Measurements from ENCODE around the gene PSMC3IP.
"Not testable (repeated sequence)": the region's sequence is repeated elsewhere in the genome, so short reads cannot be mapped to it uniquely, and the experiment has no call there.

PSMC3IP gene

DNA sequence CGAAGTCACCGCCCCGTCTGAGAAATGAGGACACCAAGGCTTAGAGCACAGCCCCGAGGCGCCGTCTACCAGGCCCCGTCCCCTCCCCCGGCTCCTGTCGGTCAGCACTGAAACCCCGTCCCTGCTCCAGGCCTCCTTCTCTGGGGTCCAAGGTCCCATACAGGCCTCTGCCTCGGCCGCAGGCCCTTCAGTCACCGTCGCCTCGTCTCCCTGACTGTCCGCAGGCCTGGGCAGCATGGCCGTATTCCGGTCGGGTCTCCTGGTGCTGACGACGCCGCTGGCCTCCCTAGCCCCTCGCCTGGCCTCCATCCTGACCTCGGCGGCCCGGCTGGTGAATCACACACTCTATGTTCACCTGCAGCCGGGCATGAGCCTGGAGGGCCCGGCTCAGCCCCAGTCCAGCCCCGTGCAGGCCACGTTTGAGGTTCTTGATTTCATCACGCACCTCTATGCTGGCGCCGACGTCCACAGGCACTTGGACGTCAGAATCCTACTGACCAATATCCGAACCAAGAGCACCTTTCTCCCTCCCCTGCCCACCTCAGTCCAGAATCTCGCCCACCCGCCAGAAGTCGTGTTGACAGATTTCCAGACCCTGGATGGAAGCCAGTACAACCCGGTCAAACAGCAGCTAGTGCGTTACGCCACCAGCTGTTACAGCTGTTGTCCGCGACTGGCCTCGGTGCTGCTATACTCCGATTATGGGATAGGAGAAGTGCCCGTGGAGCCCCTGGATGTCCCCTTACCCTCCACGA, 15.0 kb downstream of the PSMC3IP start:
- DNase-seq: peak in 3 of 58 donors; percentile 48 to 69 (median 57)

- DNase-seq: peak; percentile 33 to 96 (median 89)
These were observed 15.6 kb downstream of the PSMC3IP start, which contains the start of gene COASY for GRCh38 chr17:42561897-42562387. TSS of gene COASY (plus strand) at chr17:42562148. CDS start at chr17:42562623, 475 bp downstream.

GRCh38 chr17:42560246-42560645, 17.3 kb downstream of the PSMC3IP start:
- DNase-seq: no peak

DNA sequence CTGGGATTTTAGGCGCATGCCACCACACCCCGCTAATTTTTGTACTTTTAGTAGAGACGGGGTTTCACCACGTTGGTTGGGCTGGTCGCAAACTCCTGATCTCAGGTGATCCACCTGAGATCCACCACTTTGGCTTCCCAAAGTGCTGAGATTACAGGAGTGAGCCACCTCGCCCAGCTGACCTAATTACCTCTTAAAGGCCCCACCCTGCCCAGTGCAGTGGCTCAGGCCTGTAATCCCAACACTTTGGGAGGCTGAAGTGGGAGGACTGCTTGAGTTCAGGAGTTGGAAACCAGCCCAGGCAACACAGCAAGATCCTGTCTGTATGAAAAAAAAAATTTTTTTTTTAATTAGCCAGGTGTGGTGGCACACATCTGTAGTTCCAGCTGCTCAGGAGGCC, 18.5 kb downstream of the PSMC3IP start:
- DNase-seq: no peak

GRCh38 chr17:42555961-42556617, 21.4 kb downstream of the PSMC3IP start:
- DNase-seq: not testable (repeated sequence)

- no peak for DNase-seq
These were observed 22.4 kb downstream of the PSMC3IP start for GRCh38 chr17:42555122-42555622.

- peak in 57 of 58 donors; percentile 27 to 92 (median 78) for DNase-seq
These were observed 23.0 kb downstream of the PSMC3IP start for GRCh38 chr17:42554250-42555121.

GRCh38 chr17:42553866-42554249, 23.7 kb downstream of the PSMC3IP start:
- DNase-seq: no peak

DNA sequence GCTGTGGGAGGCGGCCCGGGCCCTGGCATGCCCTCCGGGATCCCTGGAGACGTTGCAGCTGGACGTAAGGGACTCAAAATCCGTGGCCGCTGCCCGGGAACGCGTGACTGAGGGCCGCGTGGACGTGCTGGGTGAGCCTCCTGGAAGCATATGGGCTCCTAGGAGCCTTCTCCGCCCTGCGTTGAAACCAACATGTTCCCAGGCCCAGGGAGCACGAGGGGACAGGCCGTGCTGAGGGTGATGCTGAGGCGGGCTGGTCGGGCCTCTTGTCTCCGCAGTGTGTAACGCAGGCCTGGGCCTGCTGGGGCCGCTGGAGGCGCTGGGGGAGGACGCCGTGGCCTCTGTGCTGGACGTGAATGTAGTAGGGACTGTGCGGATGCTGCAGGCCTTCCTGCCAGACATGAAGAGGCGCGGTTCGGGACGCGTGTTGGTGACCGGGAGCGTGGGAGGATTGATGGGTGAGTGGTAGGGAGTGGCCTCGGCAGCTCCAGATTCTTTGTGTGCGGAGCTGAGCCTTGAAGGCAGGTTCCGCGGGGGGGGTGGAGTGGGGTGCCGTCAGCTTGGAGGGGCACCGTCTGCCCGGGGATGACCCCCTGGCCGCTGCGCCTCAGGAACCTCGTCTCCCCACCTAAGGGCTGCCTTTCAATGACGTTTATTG, 24.2 kb downstream of the PSMC3IP start:
- no peak for DNase-seq

DNA sequence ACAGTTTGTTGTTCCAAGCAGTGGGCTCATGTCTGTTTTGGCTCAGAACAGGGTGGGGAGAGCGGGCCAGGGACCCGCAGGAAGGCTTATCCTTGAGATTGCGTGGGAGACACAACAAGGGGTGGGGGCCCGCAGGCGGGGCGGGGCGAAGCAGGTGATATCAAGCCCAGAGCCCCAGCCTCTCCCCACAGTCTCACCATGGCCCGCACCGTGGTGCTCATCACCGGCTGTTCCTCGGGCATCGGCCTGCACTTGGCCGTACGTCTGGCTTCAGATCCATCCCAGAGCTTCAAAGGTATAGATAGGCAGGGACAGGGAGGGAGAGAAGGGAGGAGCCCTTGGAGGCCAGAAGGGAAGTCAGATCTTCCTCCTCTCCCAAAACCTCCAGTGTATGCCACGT, 24.8 kb downstream of the PSMC3IP start, which contains the start of gene HSD17B1:
Gene HSD17B1 (plus strand): TSS at position 188 of the 400 bp plus-strand sequence. CDS start 11 bp downstream, at position 199.
- DNase-seq: not testable (repeated sequence)

DNA sequence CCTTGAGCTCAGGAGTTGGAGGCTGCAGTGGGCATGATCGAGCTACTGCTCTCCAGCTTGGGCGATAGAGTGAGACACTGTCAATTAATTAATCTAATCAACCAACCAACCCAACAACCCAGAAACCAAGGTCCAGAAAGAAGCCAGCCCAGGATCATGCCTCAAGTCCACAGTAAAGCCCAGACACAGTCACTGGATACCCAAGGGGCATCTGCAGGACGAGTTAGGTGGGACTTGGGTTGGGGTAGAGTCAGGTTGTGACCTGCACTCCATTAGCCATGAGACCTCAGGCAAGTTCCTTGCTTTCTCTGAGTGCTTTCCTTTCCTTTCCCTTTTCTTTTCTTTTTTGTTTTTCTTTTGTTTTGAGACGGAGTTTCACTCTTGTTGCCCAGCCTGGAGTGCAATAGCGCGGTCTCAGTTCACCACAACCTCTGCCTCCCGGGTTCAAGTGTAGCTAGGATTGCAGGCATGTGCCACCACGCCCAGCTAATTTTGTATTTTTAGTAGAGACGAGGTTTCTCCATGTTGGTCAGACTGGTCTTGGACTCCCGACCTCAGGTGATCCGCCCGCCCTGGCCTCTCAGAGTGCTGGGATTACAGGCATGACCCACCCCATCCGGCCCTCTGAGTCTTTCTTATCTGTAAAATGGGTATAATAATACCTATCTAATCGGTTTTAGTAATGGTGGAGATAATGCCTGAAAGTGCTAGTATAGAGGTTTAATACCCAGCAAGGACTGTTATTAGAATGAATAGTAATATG, 28.4 kb downstream of the PSMC3IP start:
- DNase-seq: no peak

DNA sequence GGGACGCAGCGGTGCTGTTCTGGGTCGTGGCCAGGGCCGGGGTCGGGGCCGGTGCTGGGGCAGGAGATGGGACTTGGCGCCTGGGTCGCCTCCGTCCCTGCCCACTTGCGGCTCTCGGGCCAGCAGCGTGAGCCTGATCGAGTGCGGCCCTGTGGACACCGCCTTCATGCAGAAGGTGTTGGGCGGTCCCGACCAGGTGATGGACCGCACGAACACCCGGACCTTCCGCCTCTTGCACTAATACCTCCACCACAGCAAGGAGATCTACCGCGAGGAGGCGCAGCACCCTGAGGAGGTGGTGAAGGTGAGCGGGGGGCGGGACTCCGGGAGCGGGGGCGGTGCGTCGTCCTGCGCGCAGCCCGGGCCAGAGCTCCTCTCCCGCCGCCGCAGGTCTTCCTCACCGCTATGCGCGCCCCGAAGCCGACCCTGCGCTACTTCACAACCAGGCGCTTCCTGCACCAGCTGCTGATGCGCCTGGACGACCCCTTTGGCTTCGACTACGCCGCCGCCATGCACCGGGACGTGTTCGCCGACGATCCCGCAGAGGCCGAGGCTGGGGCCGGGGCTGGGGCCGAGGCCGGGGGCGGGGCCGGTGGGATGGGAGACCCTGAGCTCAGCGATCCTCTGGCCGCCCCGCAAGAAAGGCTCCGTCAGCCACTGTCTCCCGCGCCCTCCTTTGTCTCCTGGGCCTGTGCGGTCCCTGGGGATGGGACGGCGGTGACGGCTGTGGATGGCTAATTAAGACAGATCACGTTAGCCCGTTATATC, 29.3 kb downstream of the PSMC3IP start:
- no peak for DNase-seq

GRCh38 chr17:42547698-42548069, 29.8 kb downstream of the PSMC3IP start:
- no peak for DNase-seq

GRCh38 chr17:42547001-42547461, 30.5 kb downstream of the PSMC3IP start:
- DNase-seq: no peak

GRCh38 chr17:42545755-42546505, 31.6 kb downstream of the PSMC3IP start:
- not testable (repeated sequence) for DNase-seq

DNA sequence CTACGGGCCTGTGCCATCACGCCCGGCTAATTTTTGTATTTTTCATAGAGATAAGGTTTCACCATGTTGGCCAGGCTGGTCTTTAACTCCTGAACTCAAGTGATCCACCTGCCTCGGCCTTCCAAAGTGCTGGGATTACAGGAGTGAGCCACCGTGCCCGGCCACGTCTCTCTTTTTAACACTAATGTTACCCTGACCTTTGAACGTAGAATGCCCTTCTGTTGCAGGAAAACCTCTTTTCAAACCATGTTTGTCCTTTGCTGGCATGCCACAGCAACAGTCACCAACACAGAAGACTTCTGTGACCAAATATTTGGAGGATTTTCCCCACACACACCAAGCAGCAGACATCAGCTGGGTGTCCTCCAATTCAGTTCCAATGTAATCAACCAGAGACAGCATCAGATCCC, 32.6 kb downstream of the PSMC3IP start:
- no peak for DNase-seq

GRCh38 chr17:42543190-42544079, 34.1 kb downstream of the PSMC3IP start:
- DNase-seq: peak in 25 of 58 donors; percentile 10 to 61 (median 35)
